GM23338 (cell line): ENCODE data around the gene MOB2. TPM values are rescaled to one million over a fixed set of nuclear protein-coding genes. Genes with fewer than 3 reads are reported as not detected.

Source experiments
- ATAC-seq: fragments of 200-7000 bp; cut with Tn5 transposase; 3 replicates; pipeline ENCODE4 v1.9.1; 2020
- DNase-seq: peaks from one replicate; pipeline ENCODE4 v3.0.0-alpha.2; 2015; ENCODE audit warnings: low spot score
- H2AFZ ChIP-seq: fragments of 200-600 bp; sonication (generic); 2 replicates; pipeline ENCODE4 v1.8.0; 2016; ENCODE audit warnings: antibody characterized with exemption, mild to moderate bottlenecking, moderate library complexity
- H3F3A ChIP-seq: fragments of 200-600 bp; sonication (generic); replicated peaks from 2 replicates; pipeline ENCODE4 v1.8.0; 2017; ENCODE audit warnings: antibody characterized with exemption, mixed run types, low read depth
- H3K27ac ChIP-seq: fragments of 200-600 bp; sonication (generic); 2 replicates; pipeline ENCODE4 v1.6.1; 2016; ENCODE audit warnings: low read depth
- H3K27me3 ChIP-seq: fragments of 200-600 bp; sonication (generic); 2 replicates; pipeline ENCODE4 v1.8.0; 2016; ENCODE audit warnings: mild to moderate bottlenecking, mixed run types, moderate library complexity; ENCODE audit not compliant: insufficient read depth
- H3K36me3 ChIP-seq: fragments of 200-600 bp; sonication (generic); 2 replicates; pipeline ENCODE4 v1.8.0; 2016; ENCODE audit warnings: mild to moderate bottlenecking; ENCODE audit not compliant: insufficient read depth
- H3K4me1 ChIP-seq: fragments of 200-600 bp; sonication (generic); 2 replicates; pipeline ENCODE4 v1.8.0; 2016; ENCODE audit warnings: mild to moderate bottlenecking, moderate library complexity; ENCODE audit not compliant: insufficient read depth
- H3K4me2 ChIP-seq: fragments of 200-600 bp; sonication (generic); 2 replicates; pipeline ENCODE4 v1.7.1; 2017; ENCODE audit warnings: mixed run types
- H3K4me3 ChIP-seq: fragments of 200-600 bp; sonication (generic); 2 replicates; pipeline ENCODE4 v1.6.1; 2016; ENCODE audit warnings: mixed run types
- H3K79me2 ChIP-seq: fragments of 200-600 bp; sonication (generic); replicated peaks from 2 replicates; pipeline ENCODE4 v1.8.0; 2017; ENCODE audit warnings: mild to moderate bottlenecking; ENCODE audit not compliant: insufficient read depth
- H3K9me2 ChIP-seq: fragments of 200-600 bp; sonication (generic); 2 replicates; pipeline ENCODE4 v1.8.0; 2017; ENCODE audit not compliant: insufficient read depth
- H4K20me1 ChIP-seq: fragments of 200-600 bp; sonication (generic); replicated peaks from 2 replicates; pipeline ENCODE4 v1.8.0; 2017; ENCODE audit warnings: mild to moderate bottlenecking; ENCODE audit not compliant: insufficient read depth
- H3K27ac Mint-ChIP-seq: 2 replicates; pipeline ENCODE4 v1.8.0; 2020; ENCODE audit warnings: inconsistent platforms, mild to moderate bottlenecking, moderate library complexity, mixed read lengths
- H3K27me3 Mint-ChIP-seq: 3 replicates; pipeline ENCODE4 v1.8.0; 2022; ENCODE audit warnings: low read depth, mild to moderate bottlenecking, moderate library complexity, mixed read lengths, inconsistent platforms; ENCODE audit not compliant: insufficient read depth, poor library complexity
- H3K36me3 Mint-ChIP-seq: 3 replicates; pipeline ENCODE4 v1.8.0; 2021; ENCODE audit warnings: low read depth, mild to moderate bottlenecking, inconsistent platforms, moderate library complexity, mixed read lengths
- H3K4me1 Mint-ChIP-seq: 3 replicates; pipeline ENCODE4 v1.8.0; 2020; ENCODE audit warnings: mild to moderate bottlenecking, inconsistent platforms, mixed read lengths
- H3K4me3 Mint-ChIP-seq: 3 replicates; pipeline ENCODE4 v1.8.0; 2021; ENCODE audit warnings: moderate library complexity, mild to moderate bottlenecking, inconsistent platforms, mixed read lengths
- H3K9me3 Mint-ChIP-seq: 3 replicates; pipeline ENCODE4 v1.8.0; 2020; ENCODE audit warnings: moderate library complexity, mild to moderate bottlenecking, inconsistent platforms, mixed read lengths
- EZH2 ChIP-seq: fragments of 200-600 bp; sonication (generic); IDR thresholded peaks from one replicate; pipeline ENCODE4 v1.8.0; 2017; ENCODE audit warnings: antibody characterized with exemption, mild to moderate bottlenecking, low read depth; ENCODE audit not compliant: unreplicated experiment
- EZH2phosphoT487 ChIP-seq: fragments of 200-600 bp; sonication (generic); IDR thresholded peaks from one replicate; pipeline ENCODE4 v1.8.1; 2018; ENCODE audit warnings: antibody characterized with exemption; ENCODE audit not compliant: unreplicated experiment
- JUNB ChIP-seq: IDR thresholded peaks from one replicate; pipeline ENCODE4 v1.6.1; 2016; ENCODE audit warnings: antibody characterized with exemption; ENCODE audit not compliant: unreplicated experiment
- NANOG ChIP-seq: IDR thresholded peaks from 2 replicates; pipeline ENCODE4 v1.6.1; 2016; ENCODE audit warnings: antibody characterized with exemption, borderline replicate concordance
- ZNF331 ChIP-seq: fragments of 250-450 bp; sonication (Bioruptor Pico); IDR thresholded peaks from 2 replicates; pipeline ENCODE4 v1.5.0; 2020; ENCODE audit warnings: low read depth, mild to moderate bottlenecking, moderate library complexity
- polyA plus RNA-seq: library from polyadenylated mRNA; unstranded; fragments of >200 nt; fragmentation: Nextera tagmentation; extraction: Ambion mirVana; gene quantifications from 2 replicates; pipeline ENCODE4 v1.2.1, GENCODE V29; 2016
- total RNA-seq: library from RNA; depleted of rRNA; stranded (reverse); fragments of >200 nt; shearing (Covaris generic); gene quantifications from 2 replicates; pipeline ENCODE4 v1.2.3, GENCODE V29; 2014
- TF ChIP-seq, protein P1 (sequence below): fragments of 250-450 bp; sonication (Bioruptor Pico); IDR thresholded peaks from 2 replicates; pipeline ENCODE4 v1.5.0; 2020; ENCODE audit warnings: mild to moderate bottlenecking, moderate library complexity
- TF ChIP-seq, protein P2 (sequence below): IDR thresholded peaks from 2 replicates; pipeline ENCODE4 v1.6.1; 2016; ENCODE audit warnings: antibody characterized with exemption

MOB2 gene
- total and polyA plus RNA-seq, 2 experiments from 2014 or later, result 10.1 to 19.7 TPM

DNA sequence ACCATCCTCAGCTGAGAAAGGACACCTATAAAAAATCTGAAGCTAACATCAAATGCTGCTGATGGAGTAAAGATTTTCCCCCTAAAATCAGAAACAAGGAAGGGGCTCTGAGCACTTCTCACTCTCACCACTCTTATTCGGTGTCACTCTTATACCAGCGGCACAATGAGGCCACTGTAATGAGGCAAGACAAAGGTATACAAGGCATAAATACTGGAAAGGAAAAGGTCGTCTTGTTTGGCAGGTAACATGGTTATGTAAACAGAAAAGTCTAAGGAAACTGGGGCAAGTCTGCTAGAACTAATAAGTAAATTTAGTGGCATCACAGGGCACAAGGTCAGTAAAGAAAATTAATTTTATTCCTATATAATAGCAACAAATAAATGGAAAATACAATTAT lies 8.1 kb upstream of the MOB2 start:
- Mint-ChIP-seq H3K9me3 (peaks cover 8% of the 10 kb centered on the region; the same call in 2 of the 3 replicates), H3K4me3 (no peak overlapping the region), H3K27me3 (peaks cover 4% of the 10 kb centered on the region), H3K36me3 (peaks cover 5% of the 10 kb centered on the region), H3K27ac (no peak overlapping the region), H3K4me1 (peaks cover 12% of the 10 kb centered on the region)
- H2AFZ ChIP-seq, result no peak overlapping the region
- H3K4me3 ChIP-seq, result no peak overlapping the region
- no peaks in the 10 kb centered on the region for H3K4me1 ChIP-seq
- no peak overlapping the region for H3K4me2 ChIP-seq
- DNase-seq (no peak), ATAC-seq (no peak)
- H3K27me3 ChIP-seq, result no peaks in the 10 kb centered on the region
- peaks cover 16% of the 10 kb centered on the region for H4K20me1 ChIP-seq
- H3K27ac ChIP-seq, result no peak overlapping the region
- H3K79me2 ChIP-seq, result peaks cover 76% of the 10 kb centered on the region
- H3K9me2 ChIP-seq, result no peaks in the 10 kb centered on the region
- H3F3A ChIP-seq, result no peaks in the 10 kb centered on the region
- TF ChIP-seq ZNF331 (no peak), EZH2phosphoT487 (no peak), EZH2 (no peak), JUNB (no peak), NANOG (no peak)
- TF ChIP-seq, protein P1, sequence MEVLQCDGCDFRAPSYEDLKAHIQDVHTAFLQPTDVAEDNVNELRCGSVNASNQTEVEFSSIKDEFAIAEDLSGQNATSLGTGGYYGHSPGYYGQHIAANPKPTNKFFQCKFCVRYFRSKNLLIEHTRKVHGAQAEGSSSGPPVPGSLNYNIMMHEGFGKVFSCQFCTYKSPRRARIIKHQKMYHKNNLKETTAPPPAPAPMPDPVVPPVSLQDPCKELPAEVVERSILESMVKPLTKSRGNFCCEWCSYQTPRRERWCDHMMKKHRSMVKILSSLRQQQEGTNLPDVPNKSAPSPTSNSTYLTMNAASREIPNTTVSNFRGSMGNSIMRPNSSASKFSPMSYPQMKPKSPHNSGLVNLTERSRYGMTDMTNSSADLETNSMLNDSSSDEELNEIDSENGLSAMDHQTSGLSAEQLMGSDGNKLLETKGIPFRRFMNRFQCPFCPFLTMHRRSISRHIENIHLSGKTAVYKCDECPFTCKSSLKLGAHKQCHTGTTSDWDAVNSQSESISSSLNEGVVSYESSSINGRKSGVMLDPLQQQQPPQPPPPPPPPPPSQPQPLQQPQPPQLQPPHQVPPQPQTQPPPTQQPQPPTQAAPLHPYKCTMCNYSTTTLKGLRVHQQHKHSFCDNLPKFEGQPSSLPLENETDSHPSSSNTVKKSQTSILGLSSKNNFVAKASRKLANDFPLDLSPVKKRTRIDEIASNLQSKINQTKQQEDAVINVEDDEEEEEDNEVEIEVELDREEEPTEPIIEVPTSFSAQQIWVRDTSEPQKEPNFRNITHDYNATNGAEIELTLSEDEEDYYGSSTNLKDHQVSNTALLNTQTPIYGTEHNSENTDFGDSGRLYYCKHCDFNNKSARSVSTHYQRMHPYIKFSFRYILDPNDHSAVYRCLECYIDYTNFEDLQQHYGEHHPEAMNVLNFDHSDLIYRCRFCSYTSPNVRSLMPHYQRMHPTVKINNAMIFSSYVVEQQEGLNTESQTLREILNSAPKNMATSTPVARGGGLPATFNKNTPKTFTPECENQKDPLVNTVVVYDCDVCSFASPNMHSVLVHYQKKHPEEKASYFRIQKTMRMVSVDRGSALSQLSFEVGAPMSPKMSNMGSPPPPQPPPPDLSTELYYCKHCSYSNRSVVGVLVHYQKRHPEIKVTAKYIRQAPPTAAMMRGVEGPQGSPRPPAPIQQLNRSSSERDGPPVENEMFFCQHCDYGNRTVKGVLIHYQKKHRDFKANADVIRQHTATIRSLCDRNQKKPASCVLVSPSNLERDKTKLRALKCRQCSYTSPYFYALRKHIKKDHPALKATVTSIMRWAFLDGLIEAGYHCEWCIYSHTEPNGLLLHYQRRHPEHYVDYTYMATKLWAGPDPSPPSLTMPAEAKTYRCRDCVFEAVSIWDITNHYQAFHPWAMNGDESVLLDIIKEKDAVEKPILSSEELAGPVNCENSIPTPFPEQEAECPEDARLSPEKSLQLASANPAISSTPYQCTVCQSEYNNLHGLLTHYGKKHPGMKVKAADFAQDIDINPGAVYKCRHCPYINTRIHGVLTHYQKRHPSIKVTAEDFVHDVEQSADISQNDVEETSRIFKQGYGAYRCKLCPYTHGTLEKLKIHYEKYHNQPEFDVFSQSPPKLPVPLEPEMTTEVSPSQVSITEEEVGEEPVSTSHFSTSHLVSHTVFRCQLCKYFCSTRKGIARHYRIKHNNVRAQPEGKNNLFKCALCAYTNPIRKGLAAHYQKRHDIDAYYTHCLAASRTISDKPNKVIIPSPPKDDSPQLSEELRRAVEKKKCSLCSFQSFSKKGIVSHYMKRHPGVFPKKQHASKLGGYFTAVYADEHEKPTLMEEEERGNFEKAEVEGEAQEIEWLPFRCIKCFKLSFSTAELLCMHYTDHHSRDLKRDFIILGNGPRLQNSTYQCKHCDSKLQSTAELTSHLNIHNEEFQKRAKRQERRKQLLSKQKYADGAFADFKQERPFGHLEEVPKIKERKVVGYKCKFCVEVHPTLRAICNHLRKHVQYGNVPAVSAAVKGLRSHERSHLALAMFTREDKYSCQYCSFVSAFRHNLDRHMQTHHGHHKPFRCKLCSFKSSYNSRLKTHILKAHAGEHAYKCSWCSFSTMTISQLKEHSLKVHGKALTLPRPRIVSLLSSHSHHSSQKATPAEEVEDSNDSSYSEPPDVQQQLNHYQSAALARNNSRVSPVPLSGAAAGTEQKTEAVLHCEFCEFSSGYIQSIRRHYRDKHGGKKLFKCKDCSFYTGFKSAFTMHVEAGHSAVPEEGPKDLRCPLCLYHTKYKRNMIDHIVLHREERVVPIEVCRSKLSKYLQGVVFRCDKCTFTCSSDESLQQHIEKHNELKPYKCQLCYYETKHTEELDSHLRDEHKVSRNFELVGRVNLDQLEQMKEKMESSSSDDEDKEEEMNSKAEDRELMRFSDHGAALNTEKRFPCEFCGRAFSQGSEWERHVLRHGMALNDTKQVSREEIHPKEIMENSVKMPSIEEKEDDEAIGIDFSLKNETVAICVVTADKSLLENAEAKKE (CRISPR knock-in tag), result no peak
- TF ChIP-seq, protein P2, sequence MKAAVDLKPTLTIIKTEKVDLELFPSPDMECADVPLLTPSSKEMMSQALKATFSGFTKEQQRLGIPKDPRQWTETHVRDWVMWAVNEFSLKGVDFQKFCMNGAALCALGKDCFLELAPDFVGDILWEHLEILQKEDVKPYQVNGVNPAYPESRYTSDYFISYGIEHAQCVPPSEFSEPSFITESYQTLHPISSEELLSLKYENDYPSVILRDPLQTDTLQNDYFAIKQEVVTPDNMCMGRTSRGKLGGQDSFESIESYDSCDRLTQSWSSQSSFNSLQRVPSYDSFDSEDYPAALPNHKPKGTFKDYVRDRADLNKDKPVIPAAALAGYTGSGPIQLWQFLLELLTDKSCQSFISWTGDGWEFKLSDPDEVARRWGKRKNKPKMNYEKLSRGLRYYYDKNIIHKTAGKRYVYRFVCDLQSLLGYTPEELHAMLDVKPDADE, result no peak
- no peaks in the 10 kb centered on the region for H3K36me3 ChIP-seq
